ENCODE measurements around the gene VIM. TPM values are rescaled to one million over a fixed set of nuclear protein-coding genes. Genes with fewer than 3 reads are reported as not detected.
A peak's percentile ranks its signal among the peaks of the same experiment; 100 is the strongest.

The VIM gene
- polyA plus RNA-seq, 1 experiment = 4,378 TPM

- POLR2A ChIA-PET = interaction anchor here (1.5 kb wide), 1 partner anchor 9 kb away, joined by 4 read pairs; no protein-coding TSS in a partner anchor
These were observed 7.4 kb upstream of the VIM start for GRCh38 chr10:17220652-17221100.

GRCh38 chr10:17222329-17222728 lies 5.7 kb upstream of the VIM start:
- TF ChIP-seq CTCF (IDR thresholded peaks at IDR 0.05; ENCODE audit: low read depth, low read length) = no peak
- POLR2A ChIA-PET = no interaction called here
- Histone ChIP-seq H3K9me3 (ENCODE audit: control insufficient read depth, insufficient read depth, low read length) (no peaks in the 10 kb centered on the region), H3K4me3 (ENCODE audit: low read depth, low read length) (no peak overlapping the region), H3K27ac (ENCODE audit: low read depth, low read length) (no peak overlapping the region), H3K27me3 (ENCODE audit: control insufficient read depth, insufficient read depth, low read length) (no peaks in the 10 kb centered on the region)
- CTCF ChIA-PET = no interaction called here
- no peak for DNase-seq (ENCODE audit: low read depth, low spot score)

More at GRCh38 chr10:17220652-17221100, 7.4 kb upstream of the VIM start:
- no peak overlapping the region for H3K27ac ChIP-seq (ENCODE audit: low read depth, low read length)
- CTCF ChIA-PET = interaction anchor here (1.2 kb wide), 1 partner anchor 10 kb away, joined by 5 read pairs; no protein-coding TSS in a partner anchor
- H3K27me3 ChIP-seq (ENCODE audit: control insufficient read depth, insufficient read depth, low read length) = no peaks in the 10 kb centered on the region
- no peak for TF ChIP-seq CTCF (IDR thresholded peaks at IDR 0.05; ENCODE audit: low read depth, low read length)
- DNase-seq (ENCODE audit: low read depth, low spot score) = no peak
- no peaks in the 10 kb centered on the region for H3K9me3 ChIP-seq (ENCODE audit: control insufficient read depth, insufficient read depth, low read length)
- H3K4me3 ChIP-seq (ENCODE audit: low read depth, low read length) = no peak overlapping the region

- POLR2A ChIA-PET = interaction anchor here (1.2 to 2.0 kb wide), 2 partner anchors 12 to 25 kb away, joined by 4 to 5 read pairs; partner anchors contain the start of gene TRDMT1
- no peak for TF ChIP-seq CTCF (IDR thresholded peaks at IDR 0.05; ENCODE audit: low read depth, low read length)
- no peak overlapping the region for H3K27ac ChIP-seq (ENCODE audit: low read depth, low read length)
These were observed 2.2 kb upstream of the VIM start for GRCh38 chr10:17225808-17226207.

GRCh38 chr10:17226891-17227303 lies 1.1 kb upstream of the VIM start:
- ChIA-PET POLR2A (interaction anchor here (2.0 kb wide), 1 partner anchor 26 kb away, joined by 5 read pairs; the partner anchor contains the start of gene TRDMT1), CTCF (interaction anchor here (1.0 to 3.2 kb wide), 3 partner anchors 11 to 28 kb away, joined by 3 to 9 read pairs (median 6); no protein-coding TSS in a partner anchor)
- peak overlapping the region; percentile 10; the same call in 1 of the 2 replicates for H3K4me3 ChIP-seq (ENCODE audit: low read depth, low read length)
- no peak overlapping the region for H3K27ac ChIP-seq (ENCODE audit: low read depth, low read length)
- TF ChIP-seq CTCF (IDR thresholded peaks at IDR 0.05; ENCODE audit: low read depth, low read length) = no peak
- H3K9me3 ChIP-seq (ENCODE audit: control insufficient read depth, insufficient read depth, low read length) = peaks cover 3% of the 10 kb centered on the region; the same call in 1 of the 2 replicates
- no peak for DNase-seq (ENCODE audit: low read depth, low spot score)
- H3K27me3 ChIP-seq (ENCODE audit: control insufficient read depth, insufficient read depth, low read length) = no peaks in the 10 kb centered on the region

More at GRCh38 chr10:17225808-17226207, 2.2 kb upstream of the VIM start:
- Histone ChIP-seq H3K9me3 (ENCODE audit: control insufficient read depth, insufficient read depth, low read length) (peaks cover 3% of the 10 kb centered on the region; the same call in 1 of the 2 replicates), H3K27me3 (ENCODE audit: control insufficient read depth, insufficient read depth, low read length) (no peaks in the 10 kb centered on the region), H3K4me3 (ENCODE audit: low read depth, low read length) (no peak overlapping the region)
- CTCF ChIA-PET = interaction anchor here (1.4 to 3.2 kb wide), 2 partner anchors 10 to 26 kb away, joined by 3 to 9 read pairs; no protein-coding TSS in a partner anchor
- DNase-seq (ENCODE audit: low read depth, low spot score) = no peak
